T-helper 1 cell treated with Interleukin-12 subunit alpha and Interleukin-12 subunit beta and Interleukin-4 antibody, amounts not matched to agents 30 μg/mL and 1 μg/mL, for 36 hours (primary cell): ENCODE measurements around the gene S100PBP.

Source experiments
- H3K27ac Mint-ChIP-seq: one replicate; pipeline ENCODE4 v1.8.0; 2021; ENCODE audit warnings: mild to moderate bottlenecking, mixed read lengths
- H3K27me3 Mint-ChIP-seq: one replicate; pipeline ENCODE4 v1.8.0; 2021; ENCODE audit warnings: low read depth, mixed read lengths
- H3K36me3 Mint-ChIP-seq: one replicate; pipeline ENCODE4 v1.8.0; 2021; ENCODE audit warnings: low read depth, mixed read lengths
- H3K4me1 Mint-ChIP-seq: one replicate; pipeline ENCODE4 v1.8.0; 2021; ENCODE audit warnings: low read depth, mixed read lengths
- H3K4me3 Mint-ChIP-seq: one replicate; pipeline ENCODE4 v1.8.0; 2021; ENCODE audit warnings: mild to moderate bottlenecking, moderate library complexity, mixed read lengths
- H3K9me3 Mint-ChIP-seq: one replicate; pipeline ENCODE4 v1.8.0; 2021; ENCODE audit warnings: mixed read lengths

The S100PBP gene

GRCh38 chr1:32817159-32817814 lies at the start of gene S100PBP, which contains the start of gene YARS1:
Gene S100PBP (plus strand): TSS chr1:32817653. CDS start chr1:32826100, 8,447 bp downstream.
Gene YARS1 (minus strand): TSS chr1:32817358. CDS start chr1:32817244, 114 bp downstream.
- H3K27ac Mint-ChIP-seq = peak within 1 kb of the TSS; percentile 96
- H3K4me1 Mint-ChIP-seq = peaks cover 34% of the 10 kb centered on the region

DNA sequence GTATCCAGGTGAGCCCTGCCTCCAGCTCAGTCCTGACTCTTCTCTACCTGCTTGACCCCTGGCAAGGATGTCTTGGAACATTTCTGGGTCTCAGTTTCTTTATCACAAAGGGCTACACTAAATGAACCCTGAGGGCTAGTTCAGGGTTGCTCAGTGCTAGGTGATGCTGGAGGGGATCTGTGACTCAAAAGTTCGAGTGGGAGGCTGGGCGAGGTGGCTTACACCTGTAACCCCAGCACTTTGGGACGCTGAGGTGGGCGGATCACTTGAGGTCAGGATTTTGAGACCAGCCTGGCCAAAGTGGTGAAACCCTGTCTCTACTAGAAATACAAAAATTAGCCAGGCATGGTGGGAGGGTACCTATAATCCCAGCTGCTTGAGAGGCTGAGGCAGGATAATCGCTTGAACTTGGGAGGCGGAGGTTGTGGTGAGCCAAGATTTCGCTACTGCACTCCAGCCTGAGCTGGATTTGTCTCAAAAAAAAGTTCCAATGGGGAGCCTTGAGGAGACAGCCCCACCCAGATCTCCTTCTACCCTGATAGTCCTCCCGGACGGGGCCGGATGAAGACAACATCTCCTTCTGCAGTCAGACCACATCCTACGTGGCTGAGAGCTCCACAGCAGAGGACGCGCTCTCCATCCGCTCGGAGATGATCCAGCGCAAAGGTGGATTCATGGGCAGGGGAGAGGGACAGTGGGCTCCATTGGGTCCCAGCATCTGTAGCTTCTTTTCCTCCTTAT lies 49.2 kb upstream of the S100PBP start:
- H3K4me1 Mint-ChIP-seq = peaks cover 6% of the 10 kb centered on the region
- H3K27ac Mint-ChIP-seq = no peak overlapping the region
- H3K36me3 Mint-ChIP-seq = peaks cover 6% of the 10 kb centered on the region

More at GRCh38 chr1:32817159-32817814, at the start of gene S100PBP, which contains the start of gene YARS1:
- Mint-ChIP-seq H3K4me3 (peak within 1 kb of the TSS; percentile 95), H3K27me3 (no peaks in the 10 kb centered on the region), H3K36me3 (peaks cover 34% of the 10 kb centered on the region), H3K9me3 (no peaks in the 10 kb centered on the region)

GRCh38 chr1:32769524-32770220 lies 47.8 kb upstream of the S100PBP start:
- no peak overlapping the region for H3K27ac Mint-ChIP-seq
- H3K36me3 Mint-ChIP-seq = peaks cover 15% of the 10 kb centered on the region
- peaks cover 16% of the 10 kb centered on the region for H3K4me1 Mint-ChIP-seq
- no peaks in the 10 kb centered on the region for H3K27me3 Mint-ChIP-seq
- no peak overlapping the region for H3K4me3 Mint-ChIP-seq
- H3K9me3 Mint-ChIP-seq = no peaks in the 10 kb centered on the region

More for the DNA sequence above, 49.2 kb upstream of the S100PBP start:
- no peaks in the 10 kb centered on the region for H3K27me3 Mint-ChIP-seq
- H3K4me3 Mint-ChIP-seq = no peak overlapping the region
- H3K9me3 Mint-ChIP-seq = no peaks in the 10 kb centered on the region

GRCh38 chr1:32770221-32770731 lies 47.2 kb upstream of the S100PBP start:
- Mint-ChIP-seq H3K27ac (no peak overlapping the region), H3K4me1 (peaks cover 17% of the 10 kb centered on the region), H3K4me3 (no peak overlapping the region), H3K27me3 (no peaks in the 10 kb centered on the region), H3K36me3 (peaks cover 20% of the 10 kb centered on the region), H3K9me3 (no peaks in the 10 kb centered on the region)

DNA sequence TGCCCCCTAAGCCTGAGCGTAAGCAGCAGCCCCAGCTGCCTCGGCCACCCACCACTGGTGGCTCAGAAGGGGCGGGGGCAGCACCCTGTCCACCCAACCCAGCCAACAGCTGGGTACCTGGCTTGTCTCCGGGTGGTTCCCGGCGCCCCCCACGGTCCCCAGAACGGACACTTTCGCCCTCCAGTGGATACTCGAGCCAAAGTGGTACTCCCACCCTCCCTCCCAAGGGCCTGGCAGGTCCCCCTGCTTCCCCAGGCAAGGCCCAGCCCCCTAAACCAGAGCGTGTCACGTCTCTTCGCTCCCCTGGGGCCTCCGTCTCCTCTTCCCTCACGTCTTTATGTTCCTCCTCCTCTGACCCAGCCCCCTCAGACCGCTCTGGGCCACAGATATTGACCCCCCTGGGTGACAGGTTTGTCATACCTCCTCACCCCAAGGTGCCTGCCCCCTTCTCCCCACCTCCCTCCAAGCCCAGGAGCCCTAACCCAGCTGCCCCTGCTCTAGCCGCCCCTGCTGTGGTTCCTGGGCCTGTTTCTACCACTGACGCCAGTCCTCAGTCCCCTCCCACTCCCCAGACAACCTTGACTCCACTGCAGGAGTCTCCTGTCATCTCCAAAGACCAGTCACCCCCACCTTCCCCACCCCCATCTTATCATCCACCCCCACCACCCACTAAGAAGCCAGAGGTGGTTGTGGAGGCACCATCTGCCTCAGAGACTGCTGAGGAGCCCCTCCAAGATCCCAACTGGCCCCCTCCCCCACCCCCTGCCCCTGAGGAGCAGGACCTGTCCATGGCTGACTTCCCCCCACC lies 46.5 kb upstream of the S100PBP start:
- H3K27ac Mint-ChIP-seq = no peak overlapping the region
- peaks cover 26% of the 10 kb centered on the region for H3K36me3 Mint-ChIP-seq
- no peak overlapping the region for H3K4me3 Mint-ChIP-seq
- no peaks in the 10 kb centered on the region for H3K9me3 Mint-ChIP-seq
- peaks cover 17% of the 10 kb centered on the region for H3K4me1 Mint-ChIP-seq
- no peaks in the 10 kb centered on the region for H3K27me3 Mint-ChIP-seq

- Mint-ChIP-seq H3K27me3 (no peaks in the 10 kb centered on the region), H3K4me1 (peaks cover 17% of the 10 kb centered on the region), H3K36me3 (peaks cover 29% of the 10 kb centered on the region), H3K9me3 (no peaks in the 10 kb centered on the region), H3K27ac (no peak overlapping the region), H3K4me3 (no peak overlapping the region)
Measured at GRCh38 chr1:32771561-32772280, 45.7 kb upstream of the S100PBP start.

- Mint-ChIP-seq H3K4me1 (peaks cover 17% of the 10 kb centered on the region), H3K4me3 (no peak overlapping the region)
Measured at GRCh38 chr1:32772281-32773017, 45.0 kb upstream of the S100PBP start.

GRCh38 chr1:32773018-32773763 lies 44.3 kb upstream of the S100PBP start:
- Mint-ChIP-seq H3K9me3 (no peaks in the 10 kb centered on the region), H3K4me1 (peaks cover 17% of the 10 kb centered on the region), H3K4me3 (no peak overlapping the region), H3K27ac (peak overlapping the region; percentile 16), H3K27me3 (no peaks in the 10 kb centered on the region), H3K36me3 (peaks cover 35% of the 10 kb centered on the region)

More at GRCh38 chr1:32772281-32773017, 45.0 kb upstream of the S100PBP start:
- H3K36me3 Mint-ChIP-seq = peaks cover 29% of the 10 kb centered on the region
- no peak overlapping the region for H3K27ac Mint-ChIP-seq
- no peaks in the 10 kb centered on the region for H3K27me3 Mint-ChIP-seq
- no peaks in the 10 kb centered on the region for H3K9me3 Mint-ChIP-seq

GRCh38 chr1:32773764-32774463 lies 43.5 kb upstream of the S100PBP start:
- Mint-ChIP-seq H3K4me1 (peaks cover 17% of the 10 kb centered on the region), H3K27me3 (no peaks in the 10 kb centered on the region), H3K27ac (peak overlapping the region; percentile 65), H3K9me3 (no peaks in the 10 kb centered on the region), H3K36me3 (peaks cover 36% of the 10 kb centered on the region), H3K4me3 (no peak overlapping the region)

GRCh38 chr1:32774464-32774808 lies 43.0 kb upstream of the S100PBP start:
- H3K4me1 Mint-ChIP-seq = peaks cover 17% of the 10 kb centered on the region
- H3K4me3 Mint-ChIP-seq = no peak overlapping the region
- no peaks in the 10 kb centered on the region for H3K27me3 Mint-ChIP-seq
- peak overlapping the region; percentile 62 for H3K27ac Mint-ChIP-seq
- peaks cover 40% of the 10 kb centered on the region for H3K36me3 Mint-ChIP-seq
- H3K9me3 Mint-ChIP-seq = no peaks in the 10 kb centered on the region

DNA sequence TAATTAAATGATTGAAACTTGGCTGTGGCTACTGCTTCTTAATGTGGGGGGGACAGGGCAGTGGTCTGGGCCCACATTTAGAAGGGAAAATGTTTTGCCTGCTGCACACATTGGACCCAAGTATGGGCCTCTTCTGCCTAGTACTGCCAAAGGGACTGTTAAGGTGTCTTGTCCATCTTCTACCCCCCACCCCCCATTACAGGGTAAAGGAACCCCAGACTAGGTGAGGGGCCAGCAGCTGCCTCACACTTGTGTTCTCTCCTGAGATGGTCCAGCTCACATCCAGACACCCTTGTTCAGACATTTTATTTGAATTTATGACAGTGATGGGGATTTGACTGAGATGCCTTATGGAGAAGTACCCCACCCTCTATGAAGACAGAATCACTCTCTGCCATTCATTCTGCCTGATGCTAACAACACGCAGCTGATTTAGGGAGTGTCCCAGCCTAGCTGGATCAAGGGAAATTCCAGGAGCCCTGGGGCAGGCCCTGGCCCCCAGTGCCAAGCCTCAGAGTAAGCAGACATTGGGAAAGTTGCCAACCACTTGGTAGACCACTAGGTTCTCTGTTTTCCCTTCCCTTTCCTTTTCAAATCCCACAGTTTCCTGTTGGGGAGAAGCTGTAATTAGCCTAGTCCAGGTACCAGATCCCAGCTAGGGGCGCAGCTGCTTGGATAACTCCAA lies 42.4 kb upstream of the S100PBP start:
- Mint-ChIP-seq H3K4me3 (no peak overlapping the region), H3K4me1 (peaks cover 17% of the 10 kb centered on the region), H3K27me3 (no peaks in the 10 kb centered on the region), H3K36me3 (peaks cover 44% of the 10 kb centered on the region), H3K9me3 (no peaks in the 10 kb centered on the region), H3K27ac (peak overlapping the region; percentile 31)
